AML-193 (cell line): ENCODE measurements around the gene SASH3.

ENCODE experiments used
- DNase-seq, 2 experiments: peaks; one replicate each; lab custom pipeline; 2025; lab: John Stamatoyannopoulos, UW

Gene SASH3

DNA sequence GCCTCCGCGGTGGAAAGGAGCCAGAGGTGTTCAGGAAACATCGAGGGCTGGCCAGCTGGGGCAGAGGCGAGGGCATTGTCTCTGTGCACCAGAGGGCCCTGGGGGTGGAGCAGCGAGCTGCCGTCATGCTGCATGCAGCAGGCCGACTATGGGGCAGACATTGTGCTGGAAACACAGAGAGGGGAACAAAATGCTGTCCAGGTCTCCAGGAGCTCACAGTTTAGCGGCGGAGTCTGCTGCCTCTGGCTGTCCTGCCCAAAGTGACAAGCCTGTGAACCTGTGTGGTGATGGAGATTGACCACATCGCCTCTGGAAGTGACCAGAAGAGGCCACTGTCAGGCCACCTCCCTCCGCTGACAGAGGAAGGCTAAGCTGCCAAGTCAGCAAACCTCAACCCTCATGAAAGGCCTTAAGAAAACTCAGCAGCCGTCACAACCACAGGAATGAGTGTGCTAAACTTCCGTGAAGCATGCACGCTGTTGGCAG lies 20.1 kb upstream of the SASH3 start:
- peak; percentile 48 to 52 for DNase-seq

DNA sequence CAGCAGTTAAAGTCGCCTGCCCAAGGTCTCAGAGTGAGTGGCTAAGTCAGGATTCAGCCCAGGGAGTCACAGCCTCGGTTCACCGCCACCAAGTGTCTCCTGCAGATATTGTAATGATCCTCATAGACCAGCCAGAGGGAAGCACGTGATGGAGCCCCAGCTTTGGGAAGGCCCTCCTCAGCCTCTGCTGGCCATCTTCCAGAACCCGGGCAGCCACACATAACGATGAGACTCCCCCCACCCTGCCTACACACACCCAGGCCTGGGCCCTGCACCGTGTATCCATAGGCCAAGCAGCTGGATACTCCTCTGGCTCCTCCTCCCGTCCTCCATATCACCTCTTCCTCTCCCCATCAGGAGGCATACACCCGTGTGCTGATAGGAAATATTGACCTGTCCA lies 19.6 kb upstream of the SASH3 start:
- DNase-seq, result no peak

DNA sequence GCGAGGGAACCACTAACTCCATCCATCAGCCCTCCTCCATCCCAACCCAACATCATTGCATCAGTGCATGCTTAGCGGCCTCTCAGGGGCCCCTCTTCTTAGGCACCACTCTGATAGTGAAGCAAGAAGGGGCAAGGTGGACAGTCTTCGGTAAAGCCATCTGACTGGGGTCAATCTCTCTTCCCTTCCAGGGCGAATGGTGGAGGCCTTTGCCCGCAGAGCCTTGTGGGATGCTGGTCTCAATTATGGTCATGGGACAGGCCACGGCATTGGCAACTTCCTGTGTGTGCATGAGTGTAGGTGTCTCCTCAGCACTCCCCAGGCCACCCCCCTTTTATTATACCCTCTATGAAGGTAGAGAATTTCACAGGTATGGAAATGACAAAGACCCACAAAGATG lies 18.8 kb upstream of the SASH3 start:
- no peak for DNase-seq

DNA sequence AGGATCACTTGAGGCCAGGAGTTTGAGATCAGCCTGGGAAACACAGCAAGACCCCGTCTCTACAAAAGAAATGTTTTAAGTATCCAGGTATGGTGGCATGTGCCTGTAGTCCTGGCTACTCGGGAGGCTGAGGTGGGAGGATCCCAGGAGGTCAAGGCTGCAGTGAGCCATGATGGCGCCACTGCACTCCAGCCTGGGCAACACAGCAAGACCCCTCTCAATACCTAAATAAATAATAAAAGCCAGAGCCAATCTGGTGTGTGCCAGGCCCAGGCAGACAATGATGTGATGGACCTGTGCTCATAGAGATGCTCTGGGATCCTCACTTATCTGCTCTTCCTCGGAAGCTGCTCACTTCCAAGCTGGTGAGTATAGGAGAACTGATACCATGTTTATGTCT lies 18.2 kb upstream of the SASH3 start:
- no peak for DNase-seq

DNA sequence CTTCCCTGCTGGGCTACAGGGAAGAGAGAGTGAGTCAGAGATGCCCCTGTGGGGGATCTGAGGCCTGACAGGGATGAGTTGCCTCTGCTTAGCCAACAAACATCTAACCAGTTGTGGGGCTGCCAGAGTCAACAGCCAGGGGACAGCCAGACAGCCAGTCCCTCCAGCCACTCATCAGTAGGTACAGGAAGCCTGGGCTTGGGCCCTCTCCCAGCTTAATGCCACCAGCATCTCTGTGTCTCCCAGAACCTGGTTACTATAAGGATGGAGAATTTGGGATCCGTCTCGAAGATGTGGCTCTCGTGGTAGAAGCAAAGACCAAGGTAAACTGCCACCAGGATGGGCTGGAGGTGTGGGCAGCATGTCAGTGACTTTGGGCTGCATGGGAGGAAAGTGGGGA lies 17.3 kb upstream of the SASH3 start:
- DNase-seq, result no peak

DNA sequence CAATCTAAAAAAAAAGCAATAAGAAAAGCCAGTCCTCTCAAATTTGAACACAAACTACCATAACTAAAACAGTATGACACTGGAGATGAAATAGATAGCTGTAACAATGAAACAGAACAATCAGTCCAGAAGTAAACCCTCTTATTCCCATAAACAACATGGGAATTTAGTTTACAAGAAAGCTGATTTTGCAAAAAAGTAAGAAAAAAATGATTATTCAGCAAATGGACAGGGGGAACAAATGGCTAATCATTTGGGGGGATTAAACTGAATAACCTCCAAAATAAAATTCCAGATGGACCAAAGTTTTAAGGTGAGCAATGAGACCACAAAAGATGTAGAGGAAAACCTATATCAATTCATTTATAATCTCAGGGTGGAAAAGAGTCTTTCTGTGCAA lies 16.1 kb upstream of the SASH3 start:
- DNase-seq, result no peak

DNA sequence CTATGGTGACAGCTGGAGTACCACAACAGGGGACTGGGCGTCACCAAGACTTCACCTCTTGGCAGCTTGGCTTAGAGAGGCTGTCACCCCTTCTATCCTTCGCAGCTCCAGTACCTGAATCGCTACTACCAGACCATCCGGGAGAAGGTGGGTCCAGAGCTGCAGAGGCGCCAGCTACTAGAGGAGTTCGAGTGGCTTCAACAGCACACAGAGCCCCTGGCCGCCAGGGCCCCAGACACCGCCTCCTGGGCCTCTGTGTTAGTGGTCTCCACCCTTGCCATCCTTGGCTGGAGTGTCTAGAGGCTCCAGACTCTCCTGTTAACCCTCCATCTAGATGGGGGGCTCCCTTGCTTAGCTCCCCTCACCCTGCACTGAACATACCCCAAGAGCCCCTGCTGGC lies 11.6 kb upstream of the SASH3 start:
- no peak for DNase-seq

DNA sequence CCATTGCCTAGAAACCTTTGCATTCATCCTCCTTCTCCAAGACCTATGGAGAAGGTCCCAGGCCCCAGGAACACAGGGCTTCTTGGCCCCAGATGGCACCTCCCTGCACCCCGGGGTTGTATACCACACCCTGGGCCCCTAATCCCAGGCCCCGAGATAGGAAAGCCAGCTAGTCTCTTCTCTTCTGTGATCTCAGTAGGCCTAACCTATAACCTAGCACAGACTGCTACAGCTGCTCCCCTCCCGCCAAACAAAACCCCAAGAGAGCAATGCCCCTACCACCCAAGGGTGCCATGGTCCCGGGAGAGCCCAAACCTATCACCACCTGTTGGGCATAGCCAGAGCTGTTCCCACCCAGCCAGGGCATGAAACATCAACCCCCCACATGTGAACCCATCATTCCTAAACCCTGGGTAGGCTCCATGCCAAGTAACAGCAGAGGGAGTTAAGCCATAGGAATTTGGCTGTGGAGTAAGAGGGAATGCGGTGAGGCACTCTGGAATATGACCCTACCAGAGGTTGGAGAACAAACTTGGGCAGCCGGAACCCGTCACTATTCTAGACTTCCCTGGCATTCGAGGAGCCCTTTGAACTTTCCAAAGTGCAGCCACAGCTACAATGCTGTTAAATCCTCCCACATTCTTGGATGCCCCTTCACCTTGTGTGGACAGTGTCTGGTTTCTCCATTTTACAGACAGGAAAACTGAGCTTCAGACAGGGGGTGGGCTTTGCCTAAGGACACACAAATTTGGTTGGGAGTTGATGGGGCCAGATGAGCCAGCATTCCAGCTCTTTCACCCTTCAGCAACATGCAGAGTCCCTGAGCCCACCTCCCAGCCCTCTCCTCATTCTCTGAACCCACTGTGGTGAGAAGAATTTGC lies 10.9 kb upstream of the SASH3 start:
- no peak for DNase-seq

DNA sequence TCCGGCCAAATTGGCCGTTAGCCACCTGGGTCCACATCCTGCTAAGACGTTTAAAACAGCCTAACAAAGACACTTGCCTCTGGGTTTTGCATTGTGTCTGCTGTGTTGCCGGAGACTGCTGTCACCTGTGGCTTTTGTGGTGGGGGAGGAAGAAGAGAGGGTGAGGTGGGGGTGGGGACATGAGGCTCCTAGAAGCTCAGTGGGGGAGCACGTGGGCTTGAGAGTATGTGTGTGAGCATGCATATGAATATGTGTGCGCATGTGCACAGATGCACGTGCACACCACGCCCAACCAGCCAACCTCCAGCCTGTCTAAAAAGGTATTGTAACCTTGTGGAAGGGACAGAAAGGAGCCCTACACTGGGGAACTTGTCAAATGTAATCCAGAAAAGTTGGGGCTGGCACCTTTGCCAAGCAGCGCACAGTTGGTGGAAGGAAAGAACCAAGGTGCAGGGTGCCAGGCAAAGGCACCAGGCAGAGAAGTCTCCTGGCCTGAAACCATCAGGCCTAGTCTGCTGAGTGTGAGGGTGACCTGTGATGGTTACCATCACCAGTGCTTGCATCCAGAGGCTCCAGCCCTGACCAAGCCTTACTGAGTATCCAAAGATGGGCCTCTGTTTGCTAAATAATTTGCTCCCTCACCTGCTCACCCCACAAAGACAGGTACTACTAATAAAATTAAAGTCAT lies 10.1 kb upstream of the SASH3 start:
- DNase-seq, result no peak

DNA sequence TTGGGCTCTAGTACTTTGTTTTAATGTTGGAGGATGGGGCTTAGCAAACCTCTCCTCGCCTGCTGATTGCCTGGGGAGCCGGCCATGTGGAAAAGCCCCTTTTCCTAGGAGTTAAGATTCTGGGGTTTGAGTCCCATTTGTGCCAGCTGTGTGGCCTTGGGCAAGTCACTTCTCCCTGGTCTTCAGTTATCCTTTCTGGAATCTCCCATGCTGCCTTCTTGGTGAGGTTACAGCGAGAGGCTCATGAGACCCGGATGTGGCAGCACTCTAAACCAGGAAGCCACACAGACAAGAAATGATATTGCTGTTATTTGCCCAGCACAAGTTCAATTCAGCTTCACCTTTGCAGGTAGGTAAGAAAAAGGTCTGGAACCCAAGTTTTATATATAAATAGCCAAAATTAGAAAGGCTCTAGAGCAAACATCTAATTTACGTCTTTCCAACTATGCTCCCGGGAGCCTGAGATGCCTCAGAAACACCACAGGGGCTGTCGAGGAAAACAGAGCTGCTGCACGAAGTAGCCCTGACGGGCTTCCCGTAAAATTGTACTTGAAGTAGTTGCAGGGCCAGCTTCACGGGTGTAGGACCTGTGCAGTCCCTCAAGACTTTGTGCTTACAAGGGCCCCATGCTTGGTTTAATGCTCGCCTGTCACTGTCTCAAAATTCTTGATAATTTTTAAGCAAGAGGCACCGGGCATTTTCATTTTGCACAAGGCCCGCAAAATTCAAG lies 8.3 kb upstream of the SASH3 start:
- no peak for DNase-seq

DNA sequence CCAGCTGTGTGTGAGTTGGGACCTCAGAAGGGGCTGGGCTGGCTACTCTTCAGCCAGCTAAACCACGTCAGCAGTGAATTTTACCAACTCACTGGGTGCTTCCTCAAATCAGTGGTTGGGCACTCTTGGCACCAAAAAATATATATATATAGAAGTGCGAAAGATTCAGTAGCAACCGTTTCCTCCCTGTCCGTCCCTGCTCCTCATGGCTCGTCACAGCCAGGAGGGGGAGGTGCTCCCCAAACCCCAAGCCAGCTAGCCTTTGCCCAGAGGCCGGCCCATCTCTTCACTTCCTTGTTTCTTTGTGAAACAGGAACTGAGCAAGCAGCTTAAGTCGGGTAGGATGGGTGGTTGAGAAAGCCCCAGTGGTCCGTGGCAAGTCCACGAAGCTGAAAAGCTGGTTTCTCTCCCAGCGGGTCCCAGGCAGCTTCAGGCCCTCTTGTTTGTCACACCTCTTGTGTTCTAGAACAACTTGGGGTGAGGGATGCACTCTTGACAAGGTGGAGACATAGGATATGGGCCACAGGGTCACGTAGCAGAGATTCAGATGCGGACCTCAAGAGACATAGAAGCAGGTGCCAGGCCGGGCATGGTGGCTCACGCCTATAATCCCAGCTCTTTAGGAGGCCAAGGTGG lies 6.8 kb upstream of the SASH3 start:
- peak; percentile 89 to 92 for DNase-seq

DNA sequence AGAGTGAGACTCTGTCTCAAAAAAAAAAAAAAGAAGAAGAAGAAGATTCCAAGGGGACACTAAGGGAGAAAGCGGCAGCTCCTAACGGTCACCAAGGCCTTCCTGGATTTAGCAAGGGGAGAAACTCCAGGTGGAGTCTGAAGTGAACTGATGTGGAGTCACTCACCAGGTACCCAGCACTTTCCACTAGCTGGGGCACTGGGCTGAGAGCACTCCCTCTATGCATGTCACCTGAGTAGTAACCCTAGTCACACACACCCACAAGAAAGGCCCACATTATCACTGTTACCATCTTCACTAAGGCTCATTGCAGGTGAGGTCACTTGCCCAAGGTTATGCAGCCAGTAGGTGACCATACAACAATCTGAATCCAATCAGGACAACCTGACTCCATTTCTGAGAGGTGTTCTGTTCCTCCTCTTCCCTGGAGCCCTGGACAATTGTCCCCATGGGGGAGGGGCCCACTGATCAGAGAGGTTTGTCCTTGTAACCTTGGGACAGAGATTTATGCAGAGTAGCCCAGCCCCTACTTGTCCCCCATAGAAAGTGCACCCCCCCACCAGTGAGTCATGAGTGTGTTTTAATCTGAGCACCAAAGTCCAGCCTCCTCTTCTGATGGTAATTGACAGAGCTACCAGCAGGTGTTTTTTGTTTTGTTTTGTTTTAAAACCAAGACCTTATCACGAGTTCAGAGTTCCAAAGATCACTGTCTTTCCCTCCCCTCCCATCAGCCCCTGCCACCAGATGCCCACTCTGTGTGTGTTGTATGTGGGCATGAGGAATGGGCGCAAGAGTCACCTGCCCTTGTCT lies 5.9 kb upstream of the SASH3 start:
- DNase-seq, result no peak

DNA sequence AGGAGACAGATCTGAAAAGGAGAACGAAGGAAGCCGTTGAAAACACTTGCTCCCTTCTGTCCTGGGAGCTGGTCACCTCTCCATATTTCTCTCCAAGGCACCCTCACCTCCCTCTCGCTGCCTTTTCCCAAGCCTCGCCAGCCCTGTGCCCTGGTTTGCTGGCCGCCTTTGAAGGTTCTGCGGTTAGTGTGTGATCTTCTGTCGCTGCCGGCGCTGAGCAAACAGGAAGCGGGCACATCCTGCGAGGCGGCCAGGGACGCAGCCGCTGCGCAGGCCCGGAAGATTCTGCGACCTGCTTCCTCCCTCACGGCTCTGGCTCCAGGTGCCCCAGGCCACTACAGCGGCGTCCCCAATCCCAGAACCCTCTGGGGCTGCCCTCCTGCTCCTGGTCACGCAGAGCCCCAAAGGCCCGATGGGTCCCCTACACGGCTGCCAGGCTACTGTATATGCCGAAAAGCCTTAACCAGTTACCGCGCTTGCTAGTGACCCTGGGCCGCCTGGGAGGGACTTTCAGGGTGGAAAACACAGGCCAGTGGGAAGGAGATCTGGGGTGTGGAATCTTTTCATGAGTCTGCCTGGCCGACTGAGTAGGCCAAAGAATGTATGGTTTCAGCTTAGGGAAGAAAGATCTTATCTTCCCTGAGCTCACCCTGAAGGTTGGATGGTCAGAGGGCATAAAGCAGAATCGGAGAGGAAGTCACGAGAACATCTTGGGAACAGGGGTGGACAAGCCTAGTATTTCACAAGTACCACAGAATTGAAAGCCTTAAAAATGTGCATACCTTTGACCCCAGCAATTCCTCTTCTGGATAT lies 2.3 kb upstream of the SASH3 start:
- peak; percentile 56 to 63 for DNase-seq

DNA sequence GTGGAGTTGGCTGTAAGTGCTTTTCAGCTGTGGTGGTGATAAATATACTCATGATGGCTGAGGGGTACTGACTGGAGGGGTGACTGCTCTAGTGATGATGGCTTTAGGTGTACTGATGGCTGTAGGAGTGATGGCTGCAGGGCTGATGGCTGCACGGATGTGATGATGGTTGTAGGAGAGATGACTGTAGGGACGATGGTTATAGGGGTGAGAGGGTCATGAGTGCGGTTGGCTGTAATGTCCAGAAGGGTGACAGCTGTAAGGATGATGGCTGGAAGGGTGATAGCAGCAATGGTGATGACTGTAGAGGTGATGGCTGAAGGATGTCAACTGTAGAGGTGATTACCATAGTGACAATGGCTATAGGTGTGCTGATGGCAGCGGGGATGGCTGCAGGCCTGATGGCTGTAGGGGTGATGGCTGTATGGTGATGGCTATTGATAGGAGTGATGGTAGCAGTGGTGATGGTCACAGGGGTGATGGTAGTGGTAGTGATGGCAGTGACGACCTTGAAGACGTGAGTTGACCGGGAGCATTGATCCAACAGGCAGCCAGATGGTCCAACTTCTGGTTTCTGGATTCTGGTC lies 570 bp upstream of the SASH3 start:
- DNase-seq, result no peak

DNA sequence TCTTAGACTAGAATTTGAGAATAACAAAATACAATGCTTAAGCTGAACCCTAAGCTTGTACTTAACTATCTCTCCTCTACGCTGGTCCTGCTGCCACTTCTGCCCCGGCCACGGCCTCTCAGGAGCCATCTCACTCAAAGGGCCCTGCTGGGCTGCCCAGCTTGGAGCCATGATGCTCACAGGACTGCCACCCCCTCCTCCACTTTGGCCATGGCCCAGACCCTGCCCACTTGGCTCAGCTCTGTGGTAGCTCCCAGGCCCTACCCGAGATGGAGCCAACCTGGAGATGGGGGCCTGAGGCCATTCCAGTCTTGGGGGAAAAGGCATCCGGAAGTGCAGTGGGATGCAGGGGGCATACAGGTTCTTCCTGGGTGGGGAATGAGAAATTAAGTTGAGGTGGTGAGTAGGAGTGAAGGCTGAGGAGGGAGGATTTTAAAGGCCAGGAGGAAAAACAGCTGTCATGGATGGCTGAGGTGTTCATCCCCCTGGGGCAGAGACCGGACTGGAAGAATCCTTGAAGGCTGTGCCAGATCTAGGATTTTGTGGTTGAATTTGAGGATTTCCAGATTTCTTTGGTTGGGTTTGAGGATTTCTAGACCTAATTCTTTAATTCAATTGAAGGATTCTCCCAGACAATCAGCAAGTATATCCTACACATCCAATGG lies 824 bp downstream of the SASH3 start:
- no peak for DNase-seq

DNA sequence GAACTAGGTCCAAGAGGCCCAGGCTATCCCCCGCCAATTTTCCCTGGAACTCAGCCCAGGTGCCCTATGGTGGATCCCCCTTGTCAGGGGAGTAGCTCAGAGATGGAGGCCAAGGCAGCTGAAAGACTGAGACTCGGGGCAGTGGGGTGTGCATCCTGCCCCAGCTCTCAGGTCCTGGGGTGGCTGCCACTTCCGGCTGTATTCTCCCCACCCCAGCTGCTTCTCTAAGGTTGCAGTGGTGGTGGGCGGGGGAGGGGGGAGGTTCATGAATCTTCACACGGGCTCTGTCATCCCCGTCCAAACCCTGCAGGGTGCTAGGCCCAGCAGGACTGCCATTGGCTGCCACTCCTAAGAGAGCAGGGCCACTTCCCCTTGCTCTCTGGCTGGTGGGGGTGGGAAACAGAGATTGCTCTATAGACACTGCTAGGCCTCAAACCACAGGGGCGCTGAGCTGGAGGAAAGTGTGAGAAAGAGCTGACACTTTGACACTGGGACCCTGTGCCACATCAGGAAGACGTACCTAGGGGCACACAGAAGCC lies 1.5 kb downstream of the SASH3 start:
- DNase-seq, result peak; percentile 59 to 64

DNA sequence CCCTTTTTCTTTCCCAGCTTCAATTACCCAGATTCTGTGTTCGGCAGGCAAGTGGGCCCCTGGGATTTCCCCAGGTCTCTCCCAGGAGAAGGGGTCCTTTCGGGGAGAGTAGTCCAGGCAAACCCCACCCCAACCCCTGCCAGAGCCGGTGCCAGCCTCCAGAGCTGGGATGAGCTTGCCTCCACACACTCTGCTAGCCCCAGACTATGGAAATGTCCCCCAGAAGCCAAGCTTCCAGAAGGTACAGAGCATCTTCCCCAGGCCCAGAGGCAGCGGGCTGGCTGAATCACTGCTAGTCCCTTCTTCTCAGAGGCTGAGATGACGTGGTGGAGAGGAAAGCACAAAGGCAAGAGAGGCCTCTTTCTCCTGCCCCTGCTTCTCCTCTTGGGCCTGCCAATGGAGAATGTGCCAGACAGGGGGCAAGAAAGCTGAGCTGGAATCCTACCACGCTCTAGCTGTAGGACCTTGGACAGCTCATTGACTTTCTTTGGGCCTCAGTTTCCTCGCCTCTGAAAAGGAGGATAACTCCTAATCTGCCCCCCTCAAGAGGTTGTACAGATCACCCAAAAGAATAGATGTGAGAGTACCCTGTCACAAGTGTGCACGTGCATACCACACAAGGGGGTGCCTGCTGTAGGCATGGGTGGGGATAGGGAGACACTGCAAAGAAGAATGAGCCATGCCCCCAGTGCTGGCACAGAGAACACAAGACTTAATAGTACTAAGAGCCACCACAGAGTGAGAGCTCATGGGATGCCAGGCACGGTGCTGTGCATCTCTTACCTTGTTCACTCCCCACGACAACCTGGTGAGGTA lies 2.1 kb downstream of the SASH3 start:
- no peak for DNase-seq

DNA sequence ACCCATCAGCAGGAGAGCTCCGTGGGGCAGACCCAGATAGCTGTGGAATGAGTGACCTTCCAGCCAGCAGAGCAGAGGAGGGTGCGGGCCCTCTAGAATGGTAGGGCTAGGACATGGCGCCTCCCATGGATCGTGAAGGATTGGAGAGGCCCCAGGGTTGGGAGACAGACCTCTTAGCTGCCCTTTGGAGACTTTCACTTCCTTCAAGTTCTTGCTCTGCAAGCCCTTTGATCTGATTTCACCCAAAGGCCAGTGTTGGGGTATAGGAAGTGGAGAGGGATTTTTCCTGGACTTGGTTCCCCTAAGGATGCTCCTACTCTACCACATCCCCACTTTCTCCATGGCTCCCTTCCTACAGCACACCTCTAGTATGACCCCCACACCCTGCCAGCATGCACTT lies 3.0 kb downstream of the SASH3 start:
- DNase-seq, result no peak
